Activated CD4-positive, alpha-beta T cell treated with anti-CD3 and anti-CD28 coated beads, Interleukin-10, Interleukin-2, amounts not matched to agents 100 ng/mL and 50 ng/mL, durations not matched to agents 16 hours and 8 hours (primary cell): ENCODE data around the gene GULP1.
"Not testable (repeated sequence)": the region's sequence is repeated elsewhere in the genome, so short reads cannot be mapped to it uniquely, and the experiment has no call there.

Experiments used
- DNase-seq: peaks from one replicate; pipeline ENCODE4 v3.0.0-alpha.2; 2020

GULP1 gene

DNA sequence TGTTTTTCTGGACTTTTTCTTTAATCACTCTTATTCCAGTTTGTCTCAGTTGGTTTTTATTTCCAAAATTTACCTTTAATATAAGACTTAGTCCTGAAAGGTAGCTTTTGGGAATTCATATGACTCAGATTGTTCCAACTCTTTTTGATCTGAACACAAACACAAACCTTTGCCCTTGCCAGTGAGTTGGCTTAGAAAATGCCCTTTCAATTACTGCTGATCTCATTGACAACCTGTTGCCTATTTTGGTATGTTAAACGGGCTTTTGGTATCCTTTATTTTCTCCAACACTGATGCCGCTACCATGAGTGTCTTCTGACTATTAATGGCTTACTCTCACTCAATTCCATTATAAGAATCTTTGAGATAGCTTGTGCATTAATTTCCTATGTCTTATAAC lies 143.4 kb downstream of the GULP1 start:
- DNase-seq, result no peak

GRCh38 chr2:188437537-188437936 lies 145.9 kb downstream of the GULP1 start:
- no peak for DNase-seq

DNA sequence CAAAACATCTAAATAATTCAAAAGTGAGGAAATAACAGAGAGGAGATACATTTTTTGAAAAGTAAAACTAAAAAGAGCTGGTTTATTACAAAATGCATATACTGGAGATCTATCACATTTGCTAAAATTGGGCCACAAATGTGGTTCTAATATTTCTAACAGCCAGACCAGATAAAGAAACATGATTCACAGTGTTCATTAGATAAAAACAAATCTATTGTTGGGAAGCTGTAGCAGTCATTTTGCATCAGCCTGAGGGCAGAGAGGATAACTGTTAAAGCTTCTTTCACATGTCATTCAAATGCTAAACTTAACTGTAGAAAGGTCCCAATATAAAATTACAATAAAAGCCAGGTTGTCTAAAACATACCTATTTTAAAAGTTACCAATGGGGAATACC lies 148.3 kb downstream of the GULP1 start:
- DNase-seq, result no peak

DNA sequence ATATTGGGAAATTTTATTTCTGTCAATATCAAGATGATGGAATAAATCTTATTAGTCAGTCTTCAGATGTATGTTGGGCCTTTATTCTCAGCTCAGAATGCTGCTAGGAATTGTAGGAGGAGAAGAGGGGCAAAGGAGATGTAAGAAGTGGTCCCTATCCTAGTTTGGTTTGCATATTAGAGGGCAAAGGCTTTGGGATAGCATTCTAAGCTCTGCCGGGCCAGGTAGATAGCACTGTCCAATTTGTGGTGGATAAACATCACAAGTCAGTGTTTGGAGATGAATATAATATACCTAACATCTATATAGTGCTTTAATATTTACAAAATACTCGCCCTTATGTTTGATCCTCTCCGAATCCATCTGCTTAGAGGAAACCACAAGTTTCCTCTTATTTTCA lies 149.2 kb downstream of the GULP1 start:
- no peak for DNase-seq

DNA sequence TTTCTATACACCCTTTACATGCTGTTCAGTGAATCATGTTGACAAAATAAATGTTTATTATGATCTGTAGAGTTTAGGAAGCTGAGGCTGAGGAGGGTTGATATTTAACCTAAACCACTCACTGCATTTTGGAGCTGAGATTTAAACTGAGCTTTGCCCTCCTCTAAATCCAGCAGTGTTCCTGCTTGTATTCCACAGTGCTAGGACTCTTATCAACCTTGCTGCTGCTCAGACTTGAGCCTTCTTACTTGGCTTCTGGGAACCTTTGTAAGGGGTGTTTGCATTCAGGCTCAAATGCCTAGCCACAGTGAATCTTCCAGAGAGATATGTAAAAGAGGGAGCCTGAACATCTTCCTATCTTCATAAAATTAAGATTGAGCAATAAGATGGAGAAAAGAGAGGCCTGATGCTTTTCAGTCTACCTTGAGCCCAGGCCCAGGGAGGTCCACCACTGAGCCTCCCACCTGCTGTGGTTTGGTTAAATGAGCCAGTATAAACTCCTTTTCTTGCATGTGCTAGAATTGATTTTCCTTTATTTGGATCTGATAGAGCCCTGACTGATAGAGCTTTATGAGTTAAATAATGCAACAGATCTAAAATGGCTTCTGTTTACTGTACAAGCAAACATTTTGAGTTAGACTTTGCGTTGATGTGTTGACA lies 149.7 kb downstream of the GULP1 start:
- no peak for DNase-seq

DNA sequence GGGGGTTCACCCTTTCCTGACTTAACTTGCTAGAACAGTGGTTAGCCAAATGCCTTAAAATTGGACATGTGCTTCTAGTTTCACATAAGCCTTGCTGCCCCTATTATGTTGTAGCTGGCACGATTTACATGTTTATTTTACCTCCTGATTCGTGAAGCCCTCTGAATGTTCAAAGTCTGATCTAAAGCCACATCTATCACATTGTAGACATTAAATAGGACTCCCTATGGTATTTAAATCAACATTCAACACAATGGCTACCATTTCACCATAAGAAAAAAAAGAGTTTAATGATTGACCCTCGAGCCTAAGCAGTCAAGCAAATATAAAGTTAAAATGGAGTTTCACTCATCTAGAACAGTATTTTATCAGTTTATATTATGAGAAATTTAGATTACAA lies 151.5 kb downstream of the GULP1 start:
- no peak for DNase-seq

GRCh38 chr2:188444106-188444835 lies 152.6 kb downstream of the GULP1 start:
- no peak for DNase-seq

DNA sequence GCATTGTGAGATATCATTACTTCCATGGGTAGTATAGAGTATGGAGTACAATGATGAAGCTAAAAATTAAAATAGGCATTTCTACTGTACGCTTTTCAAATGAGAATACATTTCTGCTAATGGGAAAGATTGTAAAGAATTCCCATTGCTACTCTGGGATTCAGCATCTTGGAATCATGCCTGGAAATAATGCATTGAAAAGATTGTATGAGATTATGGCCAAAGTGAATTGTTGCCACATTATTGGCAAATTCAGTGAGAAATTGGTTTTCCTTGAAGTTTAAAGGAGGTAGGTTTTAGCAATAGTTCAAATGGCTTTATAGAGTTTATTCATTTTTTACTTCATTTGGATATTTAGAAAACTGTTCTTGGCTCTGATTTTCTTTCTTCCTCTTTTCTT lies 157.9 kb downstream of the GULP1 start:
- no peak for DNase-seq

DNA sequence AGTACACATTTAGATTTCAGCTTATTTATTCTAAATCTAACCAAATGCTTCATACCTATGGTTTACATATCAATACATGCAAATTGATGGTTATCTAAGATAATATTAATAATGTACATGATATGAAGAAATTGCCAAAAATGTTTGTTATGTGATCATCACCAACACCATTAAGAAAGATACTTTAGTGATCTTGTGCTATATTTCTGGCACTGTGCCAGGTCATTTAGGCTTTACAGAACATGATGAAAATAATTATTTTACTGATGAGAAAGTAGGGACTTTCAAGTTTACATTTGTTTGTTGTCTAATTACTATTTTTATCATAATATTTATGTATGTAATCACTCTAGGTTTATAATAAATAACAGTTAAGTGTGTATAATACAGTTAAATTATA lies 158.3 kb downstream of the GULP1 start:
- DNase-seq, result no peak

GRCh38 chr2:188450732-188451483 lies 159.2 kb downstream of the GULP1 start:
- DNase-seq, result no peak

DNA sequence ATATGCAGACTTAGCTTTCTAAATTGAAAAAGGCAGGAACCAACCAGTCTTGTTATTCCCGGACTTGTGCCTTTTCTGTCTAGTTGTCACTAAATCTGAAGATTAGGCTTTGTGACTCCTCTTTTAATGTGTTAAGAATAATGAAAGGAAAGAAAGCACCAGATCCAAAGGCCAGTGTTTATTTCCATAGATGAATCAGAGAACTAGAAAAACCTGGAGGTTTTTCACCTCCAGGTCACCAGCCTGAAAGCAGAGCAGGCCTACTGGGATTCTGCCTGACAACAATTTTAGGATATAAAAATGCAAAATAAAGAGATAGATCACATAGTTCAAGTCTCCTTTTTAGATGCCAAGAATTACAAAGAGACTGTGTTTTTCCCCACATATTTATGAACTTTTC lies 160.4 kb downstream of the GULP1 start:
- no peak for DNase-seq

GRCh38 chr2:188456114-188456909 lies 164.6 kb downstream of the GULP1 start:
- DNase-seq, result no peak

DNA sequence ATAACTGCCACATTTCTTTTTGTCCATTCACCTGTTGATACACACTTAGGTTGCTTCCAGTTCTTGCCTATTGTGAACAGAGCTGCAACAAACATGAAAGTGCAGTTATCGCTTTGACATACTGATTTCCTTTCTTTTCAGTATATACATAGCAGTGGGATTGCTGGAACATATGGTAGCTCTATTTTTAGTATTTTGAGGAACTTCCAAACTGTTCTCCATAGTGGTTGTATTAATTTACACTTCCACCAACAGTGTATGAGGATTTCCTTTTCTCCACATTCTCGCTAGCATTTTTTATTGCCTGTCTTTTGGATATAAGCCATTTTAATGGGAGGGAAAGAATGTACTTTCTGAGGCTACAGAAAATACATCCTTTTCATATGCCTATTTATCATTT lies 167.4 kb downstream of the GULP1 start:
- DNase-seq, result no peak

GRCh38 chr2:188466078-188466477 lies 174.4 kb downstream of the GULP1 start:
- not testable (repeated sequence) for DNase-seq

- no peak for DNase-seq
These were observed 175.1 kb downstream of the GULP1 start for GRCh38 chr2:188466761-188467160.

GRCh38 chr2:188471166-188471565 lies 179.5 kb downstream of the GULP1 start:
- DNase-seq, result no peak

GRCh38 chr2:188473306-188473705 lies 181.6 kb downstream of the GULP1 start:
- DNase-seq, result no peak

DNA sequence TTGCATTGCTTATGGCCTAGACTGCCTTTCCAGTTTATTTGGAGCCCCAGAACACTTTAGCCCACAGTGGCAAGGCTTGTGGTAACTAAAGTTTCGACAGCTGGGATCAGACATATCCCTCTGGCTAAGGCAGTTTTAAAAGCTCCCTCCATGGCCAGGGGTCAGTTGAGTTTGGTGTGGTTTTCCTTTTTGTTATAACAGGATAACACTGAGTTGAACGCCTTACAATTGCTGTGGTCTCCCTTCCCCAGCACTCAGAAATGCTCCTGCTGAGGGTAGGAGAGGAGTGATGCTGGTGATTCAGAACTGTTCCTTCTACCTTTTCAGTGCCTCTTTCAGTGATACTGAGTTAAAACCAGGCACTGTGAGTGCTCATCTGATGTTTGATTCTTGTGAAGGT lies 182.6 kb downstream of the GULP1 start:
- no peak for DNase-seq

GRCh38 chr2:188475945-188476344 lies 184.3 kb downstream of the GULP1 start:
- no peak for DNase-seq

GRCh38 chr2:188477564-188478103 lies 186.0 kb downstream of the GULP1 start:
- no peak for DNase-seq

DNA sequence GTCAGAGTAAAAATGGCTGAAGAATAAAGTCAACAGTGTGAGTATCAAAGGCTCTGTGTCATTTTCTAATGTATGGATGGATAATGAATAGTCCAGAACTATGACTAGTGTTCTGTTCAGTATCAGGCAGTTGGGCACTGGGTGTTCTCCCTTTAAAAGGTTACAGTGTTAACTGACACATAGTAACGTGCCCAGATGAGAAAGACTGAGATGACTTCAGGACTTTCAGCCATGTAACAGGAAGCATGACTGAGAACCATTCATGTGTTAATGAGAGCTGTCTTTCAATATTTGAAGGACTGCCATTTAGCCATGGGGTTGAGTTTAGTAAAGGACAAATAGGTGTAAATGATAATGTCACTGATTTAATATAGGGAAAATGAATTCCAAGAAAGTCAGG lies 187.1 kb downstream of the GULP1 start:
- DNase-seq, result peak; percentile 8

GRCh38 chr2:188481474-188481873 lies 189.8 kb downstream of the GULP1 start:
- no peak for DNase-seq

- DNase-seq, result no peak
These were observed 193.8 kb downstream of the GULP1 start for GRCh38 chr2:188485496-188485895.
